ENCODE results near the gene NLGN1. TPM values are rescaled to one million over a fixed set of nuclear protein-coding genes. Genes with fewer than 3 reads are reported as not detected.

NLGN1 gene
- total and polyA plus RNA-seq, 2 experiments from 2014 or later: 5.1 to 11.2 TPM

DNA sequence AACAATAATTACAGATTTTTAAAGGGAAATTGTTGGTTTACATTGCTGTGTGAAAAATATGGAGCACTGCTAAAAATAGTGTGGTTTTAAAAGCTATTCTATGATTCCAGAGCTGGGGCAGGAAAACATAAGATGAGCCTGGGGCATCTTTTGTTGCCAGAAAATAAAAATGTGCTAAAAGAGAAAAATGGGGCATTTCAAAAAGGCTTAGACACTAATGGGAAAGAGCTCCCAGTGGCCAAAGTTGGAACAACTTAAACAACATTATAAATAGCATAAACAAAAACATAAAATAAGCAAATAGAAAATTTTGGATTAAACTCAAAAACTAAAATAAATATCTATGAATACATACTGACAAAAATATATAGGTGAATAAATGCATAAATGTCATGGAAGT, 478.9 kb downstream of the NLGN1 start:
- Histone ChIP-seq H3K4me2 (no peak overlapping the region), H4K20me1 (ENCODE audit: insufficient read depth, poor library complexity, severe bottlenecking) (no peaks in the 10 kb centered on the region), H3K79me2 (no peaks in the 10 kb centered on the region), H3K4me1 (ENCODE audit: insufficient read depth) (no peaks in the 10 kb centered on the region), H3K27me3 (no peaks in the 10 kb centered on the region), H3K4me3 (no peak overlapping the region), H2AFZ (no peak overlapping the region), H3K36me3 (replicated peaks; ENCODE audit: insufficient read depth, low read depth) (no peaks in the 10 kb centered on the region), H3K9me3 (ENCODE audit: low read depth) (no peaks in the 10 kb centered on the region), H3K9me2 (replicated peaks; ENCODE audit: insufficient read depth) (no peaks in the 10 kb centered on the region), H3K27ac (no peak overlapping the region)
- DNase-seq (ENCODE audit: low spot score): no peak
- no peak for TF ChIP-seq EZH2 (IDR thresholded peaks at IDR 0.05; ENCODE audit: borderline replicate concordance)
- TF ChIP-seq, protein P1, sequence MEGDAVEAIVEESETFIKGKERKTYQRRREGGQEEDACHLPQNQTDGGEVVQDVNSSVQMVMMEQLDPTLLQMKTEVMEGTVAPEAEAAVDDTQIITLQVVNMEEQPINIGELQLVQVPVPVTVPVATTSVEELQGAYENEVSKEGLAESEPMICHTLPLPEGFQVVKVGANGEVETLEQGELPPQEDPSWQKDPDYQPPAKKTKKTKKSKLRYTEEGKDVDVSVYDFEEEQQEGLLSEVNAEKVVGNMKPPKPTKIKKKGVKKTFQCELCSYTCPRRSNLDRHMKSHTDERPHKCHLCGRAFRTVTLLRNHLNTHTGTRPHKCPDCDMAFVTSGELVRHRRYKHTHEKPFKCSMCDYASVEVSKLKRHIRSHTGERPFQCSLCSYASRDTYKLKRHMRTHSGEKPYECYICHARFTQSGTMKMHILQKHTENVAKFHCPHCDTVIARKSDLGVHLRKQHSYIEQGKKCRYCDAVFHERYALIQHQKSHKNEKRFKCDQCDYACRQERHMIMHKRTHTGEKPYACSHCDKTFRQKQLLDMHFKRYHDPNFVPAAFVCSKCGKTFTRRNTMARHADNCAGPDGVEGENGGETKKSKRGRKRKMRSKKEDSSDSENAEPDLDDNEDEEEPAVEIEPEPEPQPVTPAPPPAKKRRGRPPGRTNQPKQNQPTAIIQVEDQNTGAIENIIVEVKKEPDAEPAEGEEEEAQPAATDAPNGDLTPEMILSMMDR (IDR thresholded peaks at IDR 0.05; ENCODE audit: poor library complexity): peak; percentile 18
- TF ChIP-seq EZH2phosphoT487 (IDR thresholded peaks at IDR 0.05; ENCODE audit: low read depth, severe bottlenecking, unreplicated experiment): no peak

DNA sequence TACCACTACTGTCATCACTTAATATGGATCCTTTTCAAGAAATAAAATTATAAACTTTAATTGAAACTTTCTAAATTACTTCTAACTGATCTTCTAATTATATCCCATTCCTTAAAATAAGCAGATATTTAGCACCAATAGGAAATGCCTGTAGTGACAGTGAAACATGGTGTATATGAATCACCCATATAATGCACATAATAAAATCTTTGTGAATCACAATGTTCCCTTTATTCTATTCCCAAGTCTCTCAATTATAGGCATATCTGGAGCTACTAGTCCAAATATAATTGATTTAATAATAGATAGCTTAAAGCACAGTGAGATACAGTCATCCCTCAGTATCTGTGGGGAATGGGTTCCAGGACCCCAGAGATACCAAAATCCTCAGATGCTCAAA, 490.3 kb downstream of the NLGN1 start:
- Histone ChIP-seq H3K4me1 (ENCODE audit: insufficient read depth) (no peaks in the 10 kb centered on the region), H4K20me1 (ENCODE audit: insufficient read depth, poor library complexity, severe bottlenecking) (no peaks in the 10 kb centered on the region), H2AFZ (no peak overlapping the region), H3K9me3 (ENCODE audit: low read depth) (no peaks in the 10 kb centered on the region), H3K9me2 (replicated peaks; ENCODE audit: insufficient read depth) (no peaks in the 10 kb centered on the region), H3K4me3 (no peak overlapping the region), H3K27me3 (no peaks in the 10 kb centered on the region), H3K79me2 (no peaks in the 10 kb centered on the region), H3K4me2 (no peak overlapping the region), H3K27ac (no peak overlapping the region), H3K36me3 (replicated peaks; ENCODE audit: insufficient read depth, low read depth) (no peaks in the 10 kb centered on the region)
- DNase-seq (ENCODE audit: low spot score): no peak
- no peak for TF ChIP-seq EZH2phosphoT487 (IDR thresholded peaks at IDR 0.05; ENCODE audit: low read depth, severe bottlenecking, unreplicated experiment)
- TF ChIP-seq EZH2 (IDR thresholded peaks at IDR 0.05; ENCODE audit: borderline replicate concordance): no peak
- TF ChIP-seq, protein P1 (IDR thresholded peaks at IDR 0.05; ENCODE audit: poor library complexity): no peak

DNA sequence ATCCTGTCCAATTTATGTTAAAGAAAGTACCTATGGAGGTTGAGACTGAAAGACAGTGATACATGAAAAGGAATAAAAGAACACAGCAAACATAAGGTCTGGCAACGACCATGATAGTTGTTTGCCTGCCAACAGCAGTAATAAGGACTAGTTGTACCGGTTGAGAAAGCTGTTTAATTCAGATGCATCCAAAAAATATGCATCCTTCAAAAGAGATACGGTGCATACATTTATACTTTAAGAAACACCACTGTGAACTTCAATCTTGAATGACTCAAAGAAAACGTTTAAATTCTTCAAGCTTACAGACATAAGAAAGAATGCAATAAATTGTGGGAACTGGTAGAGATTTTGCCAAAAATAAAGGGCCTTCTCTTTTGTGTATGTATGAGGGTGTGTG, 492.1 kb downstream of the NLGN1 start:
- Histone ChIP-seq H3K27me3 (no peaks in the 10 kb centered on the region), H3K4me3 (no peak overlapping the region), H3K4me1 (ENCODE audit: insufficient read depth) (no peaks in the 10 kb centered on the region), H3K79me2 (no peaks in the 10 kb centered on the region), H3K9me3 (ENCODE audit: low read depth) (no peaks in the 10 kb centered on the region), H3K27ac (no peak overlapping the region), H3K36me3 (replicated peaks; ENCODE audit: insufficient read depth, low read depth) (no peaks in the 10 kb centered on the region), H3K4me2 (no peak overlapping the region), H2AFZ (no peak overlapping the region), H3K9me2 (replicated peaks; ENCODE audit: insufficient read depth) (no peaks in the 10 kb centered on the region), H4K20me1 (ENCODE audit: insufficient read depth, poor library complexity, severe bottlenecking) (no peaks in the 10 kb centered on the region)
- DNase-seq (ENCODE audit: low spot score): no peak
- TF ChIP-seq EZH2phosphoT487 (IDR thresholded peaks at IDR 0.05; ENCODE audit: low read depth, severe bottlenecking, unreplicated experiment) (no peak), EZH2 (IDR thresholded peaks at IDR 0.05; ENCODE audit: borderline replicate concordance) (no peak)
- TF ChIP-seq, protein P1 (IDR thresholded peaks at IDR 0.05; ENCODE audit: poor library complexity): no peak
- 48% methylated on average over 4 of the region's 4 CpGs for WGBS (ENCODE audit: low lambda C conversion rate, missing lambda C conversion rate)

DNA sequence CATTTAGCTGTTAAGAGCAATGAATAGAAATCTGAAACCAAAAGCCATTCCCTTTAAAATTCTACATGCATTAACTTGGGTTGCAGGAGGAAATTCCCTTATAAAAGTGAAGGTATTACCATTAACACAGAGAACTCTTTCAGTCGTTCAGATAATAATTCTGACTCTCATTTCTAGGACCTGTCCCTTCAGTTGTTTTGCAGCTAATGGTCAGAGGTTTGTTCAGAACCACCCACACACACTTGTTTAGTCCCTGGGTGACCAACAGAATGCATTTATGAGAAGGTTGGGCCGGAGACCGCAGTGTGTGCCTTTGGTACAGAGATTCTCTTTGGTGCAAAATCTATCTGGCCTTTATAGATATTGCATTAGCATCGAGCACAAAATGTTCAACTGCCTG, 492.5 kb downstream of the NLGN1 start:
- Histone ChIP-seq H3K9me2 (replicated peaks; ENCODE audit: insufficient read depth) (no peaks in the 10 kb centered on the region), H3K27ac (no peak overlapping the region)

More for the DNA sequence above, 492.5 kb downstream of the NLGN1 start:
- Histone ChIP-seq H3K9me3 (ENCODE audit: low read depth) (no peaks in the 10 kb centered on the region), H3K36me3 (replicated peaks; ENCODE audit: insufficient read depth, low read depth) (no peaks in the 10 kb centered on the region), H2AFZ (no peak overlapping the region), H3K4me2 (no peak overlapping the region), H4K20me1 (ENCODE audit: insufficient read depth, poor library complexity, severe bottlenecking) (no peaks in the 10 kb centered on the region), H3K4me1 (ENCODE audit: insufficient read depth) (no peaks in the 10 kb centered on the region), H3K27me3 (no peaks in the 10 kb centered on the region), H3K4me3 (no peak overlapping the region), H3K79me2 (no peaks in the 10 kb centered on the region)
- no peak for DNase-seq (ENCODE audit: low spot score)
- 83% methylated on average over 4 of the region's 4 CpGs for WGBS (ENCODE audit: low lambda C conversion rate, missing lambda C conversion rate)
- no peak for TF ChIP-seq EZH2 (IDR thresholded peaks at IDR 0.05; ENCODE audit: borderline replicate concordance)
- TF ChIP-seq EZH2phosphoT487 (IDR thresholded peaks at IDR 0.05; ENCODE audit: low read depth, severe bottlenecking, unreplicated experiment): no peak
- TF ChIP-seq, protein P1 (IDR thresholded peaks at IDR 0.05; ENCODE audit: poor library complexity): no peak

Data from hepatocyte (in vitro differentiated cells).